ENCODE data around the gene MBNL1. TPM values are rescaled to one million over a fixed set of nuclear protein-coding genes. Genes with fewer than 3 reads are reported as not detected.

MBNL1 gene
- total and polyA plus RNA-seq, 2 of the 13 experiments (the other 11 are each of a cell fraction or from before 2014, with no cell fraction given), result 27.1 to 55.4 TPM

DNA sequence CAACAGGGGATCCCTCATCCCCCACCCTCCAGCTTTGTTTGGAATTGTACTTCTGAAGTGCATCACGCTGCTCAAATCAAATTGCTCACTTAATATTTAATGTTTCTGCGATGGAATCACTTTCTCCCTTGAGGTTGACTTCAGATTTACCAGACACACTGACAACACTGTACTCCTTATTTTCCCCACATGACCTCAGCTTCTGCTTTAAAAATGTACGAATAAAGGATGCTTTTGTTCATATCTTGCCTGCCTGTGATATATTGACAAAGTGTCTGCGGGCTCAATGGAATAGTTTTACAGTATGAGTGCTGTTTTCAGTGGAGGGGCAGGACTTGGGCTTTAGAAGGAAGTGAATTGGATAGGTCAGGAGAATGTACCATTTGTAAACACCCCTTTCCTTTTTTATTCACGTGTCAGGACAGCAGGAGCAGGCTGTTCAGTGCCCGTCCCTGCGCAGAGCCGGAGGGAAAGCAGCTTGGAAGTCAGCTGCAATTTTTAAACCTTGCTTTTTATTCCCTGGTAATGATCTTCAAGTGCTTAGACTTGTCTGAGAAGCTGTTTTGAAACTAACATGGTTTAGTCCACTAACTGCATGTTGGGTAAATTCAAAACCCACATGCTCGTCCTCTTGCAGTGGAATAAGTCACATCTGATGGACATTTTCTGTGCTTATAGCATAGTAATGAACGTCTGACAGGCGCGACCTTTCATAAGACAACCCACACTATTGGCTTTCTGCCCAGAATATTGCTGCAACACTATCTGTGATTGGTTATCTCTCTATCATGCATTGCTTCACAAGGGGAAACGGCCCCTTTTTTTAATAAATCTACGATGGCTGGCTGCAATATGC, 29.9 kb downstream of the MBNL1 start (continued):
- TF ChIP-seq ZNF33B (CRISPR knock-in tag; IDR thresholded peaks at IDR 0.05), result 0 out of 2 replicates have a peak, but pooled peaks have one; percentile 63
- TF ChIP-seq, protein P1, sequence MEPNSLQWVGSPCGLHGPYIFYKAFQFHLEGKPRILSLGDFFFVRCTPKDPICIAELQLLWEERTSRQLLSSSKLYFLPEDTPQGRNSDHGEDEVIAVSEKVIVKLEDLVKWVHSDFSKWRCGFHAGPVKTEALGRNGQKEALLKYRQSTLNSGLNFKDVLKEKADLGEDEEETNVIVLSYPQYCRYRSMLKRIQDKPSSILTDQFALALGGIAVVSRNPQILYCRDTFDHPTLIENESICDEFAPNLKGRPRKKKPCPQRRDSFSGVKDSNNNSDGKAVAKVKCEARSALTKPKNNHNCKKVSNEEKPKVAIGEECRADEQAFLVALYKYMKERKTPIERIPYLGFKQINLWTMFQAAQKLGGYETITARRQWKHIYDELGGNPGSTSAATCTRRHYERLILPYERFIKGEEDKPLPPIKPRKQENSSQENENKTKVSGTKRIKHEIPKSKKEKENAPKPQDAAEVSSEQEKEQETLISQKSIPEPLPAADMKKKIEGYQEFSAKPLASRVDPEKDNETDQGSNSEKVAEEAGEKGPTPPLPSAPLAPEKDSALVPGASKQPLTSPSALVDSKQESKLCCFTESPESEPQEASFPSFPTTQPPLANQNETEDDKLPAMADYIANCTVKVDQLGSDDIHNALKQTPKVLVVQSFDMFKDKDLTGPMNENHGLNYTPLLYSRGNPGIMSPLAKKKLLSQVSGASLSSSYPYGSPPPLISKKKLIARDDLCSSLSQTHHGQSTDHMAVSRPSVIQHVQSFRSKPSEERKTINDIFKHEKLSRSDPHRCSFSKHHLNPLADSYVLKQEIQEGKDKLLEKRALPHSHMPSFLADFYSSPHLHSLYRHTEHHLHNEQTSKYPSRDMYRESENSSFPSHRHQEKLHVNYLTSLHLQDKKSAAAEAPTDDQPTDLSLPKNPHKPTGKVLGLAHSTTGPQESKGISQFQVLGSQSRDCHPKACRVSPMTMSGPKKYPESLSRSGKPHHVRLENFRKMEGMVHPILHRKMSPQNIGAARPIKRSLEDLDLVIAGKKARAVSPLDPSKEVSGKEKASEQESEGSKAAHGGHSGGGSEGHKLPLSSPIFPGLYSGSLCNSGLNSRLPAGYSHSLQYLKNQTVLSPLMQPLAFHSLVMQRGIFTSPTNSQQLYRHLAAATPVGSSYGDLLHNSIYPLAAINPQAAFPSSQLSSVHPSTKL (CRISPR knock-in tag; IDR thresholded peaks at IDR 0.05), result peak; percentile 45; the same call in 1 of the 2 replicates
- TF ChIP-seq ZNF615 (CRISPR knock-in tag; IDR thresholded peaks at IDR 0.05; ENCODE audit: borderline replicate concordance), result 0 out of 2 replicates have a peak, but pooled peaks have one; percentile 48
- no peak for TF ChIP-seq ZBTB8A (CRISPR knock-in tag; IDR thresholded peaks at IDR 0.05; ENCODE audit: borderline replicate concordance, low read depth)
- TF ChIP-seq, protein P2, sequence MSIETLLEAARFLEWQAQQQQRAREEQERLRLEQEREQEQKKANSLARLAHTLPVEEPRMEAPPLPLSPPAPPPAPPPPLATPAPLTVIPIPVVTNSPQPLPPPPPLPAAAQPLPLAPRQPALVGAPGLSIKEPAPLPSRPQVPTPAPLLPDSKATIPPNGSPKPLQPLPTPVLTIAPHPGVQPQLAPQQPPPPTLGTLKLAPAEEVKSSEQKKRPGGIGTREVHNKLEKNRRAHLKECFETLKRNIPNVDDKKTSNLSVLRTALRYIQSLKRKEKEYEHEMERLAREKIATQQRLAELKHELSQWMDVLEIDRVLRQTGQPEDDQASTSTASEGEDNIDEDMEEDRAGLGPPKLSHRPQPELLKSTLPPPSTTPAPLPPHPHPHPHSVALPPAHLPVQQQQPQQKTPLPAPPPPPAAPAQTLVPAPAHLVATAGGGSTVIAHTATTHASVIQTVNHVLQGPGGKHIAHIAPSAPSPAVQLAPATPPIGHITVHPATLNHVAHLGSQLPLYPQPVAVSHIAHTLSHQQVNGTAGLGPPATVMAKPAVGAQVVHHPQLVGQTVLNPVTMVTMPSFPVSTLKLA (IDR thresholded peaks at IDR 0.05), result peak; percentile 61
- no peak for TF ChIP-seq JDP2 (CRISPR knock-in tag; IDR thresholded peaks at IDR 0.05; ENCODE audit: borderline replicate concordance)
- TF ChIP-seq, protein P3, sequence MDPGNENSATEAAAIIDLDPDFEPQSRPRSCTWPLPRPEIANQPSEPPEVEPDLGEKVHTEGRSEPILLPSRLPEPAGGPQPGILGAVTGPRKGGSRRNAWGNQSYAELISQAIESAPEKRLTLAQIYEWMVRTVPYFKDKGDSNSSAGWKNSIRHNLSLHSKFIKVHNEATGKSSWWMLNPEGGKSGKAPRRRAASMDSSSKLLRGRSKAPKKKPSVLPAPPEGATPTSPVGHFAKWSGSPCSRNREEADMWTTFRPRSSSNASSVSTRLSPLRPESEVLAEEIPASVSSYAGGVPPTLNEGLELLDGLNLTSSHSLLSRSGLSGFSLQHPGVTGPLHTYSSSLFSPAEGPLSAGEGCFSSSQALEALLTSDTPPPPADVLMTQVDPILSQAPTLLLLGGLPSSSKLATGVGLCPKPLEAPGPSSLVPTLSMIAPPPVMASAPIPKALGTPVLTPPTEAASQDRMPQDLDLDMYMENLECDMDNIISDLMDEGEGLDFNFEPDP (CRISPR knock-in tag; conservative IDR thresholded peaks at IDR 0.05), result 0 out of 2 replicates have a peak, but pooled peaks have one; percentile 19
- TF ChIP-seq, protein P4, sequence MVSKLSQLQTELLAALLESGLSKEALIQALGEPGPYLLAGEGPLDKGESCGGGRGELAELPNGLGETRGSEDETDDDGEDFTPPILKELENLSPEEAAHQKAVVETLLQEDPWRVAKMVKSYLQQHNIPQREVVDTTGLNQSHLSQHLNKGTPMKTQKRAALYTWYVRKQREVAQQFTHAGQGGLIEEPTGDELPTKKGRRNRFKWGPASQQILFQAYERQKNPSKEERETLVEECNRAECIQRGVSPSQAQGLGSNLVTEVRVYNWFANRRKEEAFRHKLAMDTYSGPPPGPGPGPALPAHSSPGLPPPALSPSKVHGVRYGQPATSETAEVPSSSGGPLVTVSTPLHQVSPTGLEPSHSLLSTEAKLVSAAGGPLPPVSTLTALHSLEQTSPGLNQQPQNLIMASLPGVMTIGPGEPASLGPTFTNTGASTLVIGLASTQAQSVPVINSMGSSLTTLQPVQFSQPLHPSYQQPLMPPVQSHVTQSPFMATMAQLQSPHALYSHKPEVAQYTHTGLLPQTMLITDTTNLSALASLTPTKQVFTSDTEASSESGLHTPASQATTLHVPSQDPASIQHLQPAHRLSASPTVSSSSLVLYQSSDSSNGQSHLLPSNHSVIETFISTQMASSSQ (IDR thresholded peaks at IDR 0.05; ENCODE audit: low read depth), result no peak
- TF ChIP-seq, protein P4 (CRISPR knock-in tag; IDR thresholded peaks at IDR 0.05; ENCODE audit: borderline replicate concordance), result peak; percentile 38; the same call in 1 of the 2 replicates
- TF ChIP-seq, protein P5, sequence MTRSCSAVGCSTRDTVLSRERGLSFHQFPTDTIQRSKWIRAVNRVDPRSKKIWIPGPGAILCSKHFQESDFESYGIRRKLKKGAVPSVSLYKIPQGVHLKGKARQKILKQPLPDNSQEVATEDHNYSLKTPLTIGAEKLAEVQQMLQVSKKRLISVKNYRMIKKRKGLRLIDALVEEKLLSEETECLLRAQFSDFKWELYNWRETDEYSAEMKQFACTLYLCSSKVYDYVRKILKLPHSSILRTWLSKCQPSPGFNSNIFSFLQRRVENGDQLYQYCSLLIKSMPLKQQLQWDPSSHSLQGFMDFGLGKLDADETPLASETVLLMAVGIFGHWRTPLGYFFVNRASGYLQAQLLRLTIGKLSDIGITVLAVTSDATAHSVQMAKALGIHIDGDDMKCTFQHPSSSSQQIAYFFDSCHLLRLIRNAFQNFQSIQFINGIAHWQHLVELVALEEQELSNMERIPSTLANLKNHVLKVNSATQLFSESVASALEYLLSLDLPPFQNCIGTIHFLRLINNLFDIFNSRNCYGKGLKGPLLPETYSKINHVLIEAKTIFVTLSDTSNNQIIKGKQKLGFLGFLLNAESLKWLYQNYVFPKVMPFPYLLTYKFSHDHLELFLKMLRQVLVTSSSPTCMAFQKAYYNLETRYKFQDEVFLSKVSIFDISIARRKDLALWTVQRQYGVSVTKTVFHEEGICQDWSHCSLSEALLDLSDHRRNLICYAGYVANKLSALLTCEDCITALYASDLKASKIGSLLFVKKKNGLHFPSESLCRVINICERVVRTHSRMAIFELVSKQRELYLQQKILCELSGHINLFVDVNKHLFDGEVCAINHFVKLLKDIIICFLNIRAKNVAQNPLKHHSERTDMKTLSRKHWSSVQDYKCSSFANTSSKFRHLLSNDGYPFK (CRISPR knock-in tag; IDR thresholded peaks at IDR 0.05; ENCODE audit: borderline replicate concordance), result peak; percentile 25; the same call in 1 of the 2 replicates
